ENCODE data around the gene CLEC11A.

CLEC11A gene

GRCh38 chr19:50697414-50698124, 25.6 kb upstream of the CLEC11A start:
- H3K23ac ChIP-seq (ENCODE audit: low read length): no peak overlapping the region

GRCh38 chr19:50701367-50701985, 21.7 kb upstream of the CLEC11A start:
- Histone ChIP-seq H2BK12ac (ENCODE audit: low read length) (no peak overlapping the region), H3K27ac (ENCODE audit: low read depth, low read length) (no peak overlapping the region), H3K4me3 (ENCODE audit: low read depth, low read length) (no peak overlapping the region), H3K36me3 (ENCODE audit: control insufficient read depth in 1 of 2, insufficient read depth in 2 of 2, low read length in 2 of 2) (no peaks in the 10 kb centered on the region), H3K23ac (ENCODE audit: low read length) (no peak overlapping the region), H3K4ac (ENCODE audit: low read depth, low read length) (no peak overlapping the region), H3K18ac (ENCODE audit: low read length) (no peak overlapping the region), H3K4me1 (ENCODE audit: control insufficient read depth in 1 of 2, insufficient read depth in 2 of 2, low read length in 2 of 2) (no peaks in the 10 kb centered on the region), H2BK5ac (ENCODE audit: low read depth, low read length, poor library complexity) (no peak overlapping the region), H3K4me2 (ENCODE audit: low read length) (no peak overlapping the region), H2AK5ac (ENCODE audit: low read length) (no peak overlapping the region), H3K79me2 (ENCODE audit: control insufficient read depth, insufficient read depth, low read length, poor library complexity) (no peaks in the 10 kb centered on the region), H3K9ac (ENCODE audit: low read length) (no peak overlapping the region), H3K79me1 (ENCODE audit: low read length) (no peaks in the 10 kb centered on the region), H3K14ac (ENCODE audit: low read length) (no peak overlapping the region), H3K27me3 (ENCODE audit: insufficient read depth, low read length) (no peaks in the 10 kb centered on the region), H4K12ac (ENCODE audit: low read depth, low read length) (no peak overlapping the region), H4K91ac (ENCODE audit: low read depth, low read length) (no peak overlapping the region), H2AFZ (ENCODE audit: insufficient read depth, low read length, poor library complexity) (no peak overlapping the region), H4K8ac (ENCODE audit: low read depth, low read length) (no peak overlapping the region), H3K9me3 (ENCODE audit: insufficient read depth, low read depth, low read length) (peaks cover 2% of the 10 kb centered on the region), H2BK120ac (ENCODE audit: insufficient read depth, low read length, poor library complexity) (no peak overlapping the region)
- no CpG with 5 or more reads among the region's 13 CpGs for WGBS (ENCODE audit: extremely low coverage, insufficient coverage, insufficient read length)
- no peak for DNase-seq

More at GRCh38 chr19:50697414-50698124, 25.6 kb upstream of the CLEC11A start:
- Histone ChIP-seq H2BK12ac (ENCODE audit: low read length) (no peak overlapping the region), H3K4ac (ENCODE audit: low read depth, low read length) (no peak overlapping the region), H3K9ac (ENCODE audit: low read length) (no peak overlapping the region), H4K91ac (ENCODE audit: low read depth, low read length) (no peak overlapping the region), H3K4me3 (ENCODE audit: low read depth, low read length) (no peak overlapping the region), H4K8ac (ENCODE audit: low read depth, low read length) (no peak overlapping the region), H3K14ac (ENCODE audit: low read length) (no peak overlapping the region), H3K4me1 (ENCODE audit: control insufficient read depth in 1 of 2, insufficient read depth in 2 of 2, low read length in 2 of 2) (peaks cover 0 to 3% of the 10 kb centered on the region in 2 experiments), H2AK5ac (ENCODE audit: low read length) (no peak overlapping the region), H3K27ac (ENCODE audit: low read depth, low read length) (no peak overlapping the region), H3K79me1 (ENCODE audit: low read length) (no peaks in the 10 kb centered on the region), H2BK120ac (ENCODE audit: insufficient read depth, low read length, poor library complexity) (no peak overlapping the region), H3K4me2 (ENCODE audit: low read length) (no peak overlapping the region), H3K27me3 (ENCODE audit: insufficient read depth, low read length) (peaks cover 27% of the 10 kb centered on the region), H3K9me3 (ENCODE audit: insufficient read depth, low read depth, low read length) (peaks cover 14% of the 10 kb centered on the region), H3K36me3 (ENCODE audit: control insufficient read depth in 1 of 2, insufficient read depth in 2 of 2, low read length in 2 of 2) (no peaks in the 10 kb centered on the region), H3K18ac (ENCODE audit: low read length) (no peak overlapping the region), H2AFZ (ENCODE audit: insufficient read depth, low read length, poor library complexity) (no peak overlapping the region), H2BK5ac (ENCODE audit: low read depth, low read length, poor library complexity) (no peak overlapping the region), H4K12ac (ENCODE audit: low read depth, low read length) (no peak overlapping the region), H3K79me2 (ENCODE audit: control insufficient read depth, insufficient read depth, low read length, poor library complexity) (no peaks in the 10 kb centered on the region)
- no CpG with 5 or more reads among the region's 13 CpGs for WGBS (ENCODE audit: extremely low coverage, insufficient coverage, insufficient read length)
- no peak for DNase-seq

GRCh38 chr19:50702158-50702870, 20.9 kb upstream of the CLEC11A start:
- Histone ChIP-seq H3K79me2 (ENCODE audit: control insufficient read depth, insufficient read depth, low read length, poor library complexity) (no peaks in the 10 kb centered on the region), H4K12ac (ENCODE audit: low read depth, low read length) (no peak overlapping the region), H3K23ac (ENCODE audit: low read length) (no peak overlapping the region), H3K27me3 (ENCODE audit: insufficient read depth, low read length) (no peaks in the 10 kb centered on the region), H3K36me3 (ENCODE audit: control insufficient read depth in 1 of 2, insufficient read depth in 2 of 2, low read length in 2 of 2) (no peaks in the 10 kb centered on the region), H2BK12ac (ENCODE audit: low read length) (no peak overlapping the region), H4K91ac (ENCODE audit: low read depth, low read length) (no peak overlapping the region), H4K8ac (ENCODE audit: low read depth, low read length) (no peak overlapping the region), H3K14ac (ENCODE audit: low read length) (no peak overlapping the region), H3K9me3 (ENCODE audit: insufficient read depth, low read depth, low read length) (no peaks in the 10 kb centered on the region), H3K4me2 (ENCODE audit: low read length) (no peak overlapping the region), H2BK120ac (ENCODE audit: insufficient read depth, low read length, poor library complexity) (no peak overlapping the region), H3K9ac (ENCODE audit: low read length) (no peak overlapping the region), H3K79me1 (ENCODE audit: low read length) (no peaks in the 10 kb centered on the region), H3K18ac (ENCODE audit: low read length) (no peak overlapping the region), H3K4ac (ENCODE audit: low read depth, low read length) (no peak overlapping the region), H3K4me1 (ENCODE audit: control insufficient read depth in 1 of 2, insufficient read depth in 2 of 2, low read length in 2 of 2) (no peaks in the 10 kb centered on the region), H3K4me3 (ENCODE audit: low read depth, low read length) (no peak overlapping the region), H2AFZ (ENCODE audit: insufficient read depth, low read length, poor library complexity) (no peak overlapping the region), H2BK5ac (ENCODE audit: low read depth, low read length, poor library complexity) (no peak overlapping the region), H2AK5ac (ENCODE audit: low read length) (no peak overlapping the region), H3K27ac (ENCODE audit: low read depth, low read length) (no peak overlapping the region)
- DNase-seq: no peak
- WGBS (ENCODE audit: extremely low coverage, insufficient coverage, insufficient read length): no CpG with 5 or more reads among the region's 23 CpGs

GRCh38 chr19:50702871-50703829, 20.0 kb upstream of the CLEC11A start:
- no peak overlapping the region for H2BK120ac ChIP-seq (ENCODE audit: insufficient read depth, low read length, poor library complexity)
- H3K9me3 ChIP-seq (ENCODE audit: insufficient read depth, low read depth, low read length): no peaks in the 10 kb centered on the region
- H3K4me3 ChIP-seq (ENCODE audit: low read depth, low read length): no peak overlapping the region
- no peak overlapping the region for H3K23ac ChIP-seq (ENCODE audit: low read length)
- WGBS (ENCODE audit: extremely low coverage, insufficient coverage, insufficient read length): no CpG with 5 or more reads among the region's 47 CpGs
- no peak overlapping the region for H3K4ac ChIP-seq (ENCODE audit: low read depth, low read length)
- H3K27me3 ChIP-seq (ENCODE audit: insufficient read depth, low read length): no peaks in the 10 kb centered on the region
- no peak overlapping the region for H2AK5ac ChIP-seq (ENCODE audit: low read length)
- H4K8ac ChIP-seq (ENCODE audit: low read depth, low read length): no peak overlapping the region
- no peaks in the 10 kb centered on the region for H3K36me3 ChIP-seq (ENCODE audit: control insufficient read depth in 1 of 2, insufficient read depth in 2 of 2, low read length in 2 of 2)
- no peak for DNase-seq
- H3K14ac ChIP-seq (ENCODE audit: low read length): no peak overlapping the region
- no peak overlapping the region for H2BK5ac ChIP-seq (ENCODE audit: low read depth, low read length, poor library complexity)
- H2AFZ ChIP-seq (ENCODE audit: insufficient read depth, low read length, poor library complexity): no peak overlapping the region
- H3K4me1 ChIP-seq (ENCODE audit: control insufficient read depth in 1 of 2, insufficient read depth in 2 of 2, low read length in 2 of 2): no peaks in the 10 kb centered on the region
- H3K79me2 ChIP-seq (ENCODE audit: control insufficient read depth, insufficient read depth, low read length, poor library complexity): no peaks in the 10 kb centered on the region
- H3K9ac ChIP-seq (ENCODE audit: low read length): no peak overlapping the region
- H4K91ac ChIP-seq (ENCODE audit: low read depth, low read length): no peak overlapping the region
- H3K18ac ChIP-seq (ENCODE audit: low read length): no peak overlapping the region
- H4K12ac ChIP-seq (ENCODE audit: low read depth, low read length): no peak overlapping the region
- no peak overlapping the region for H3K4me2 ChIP-seq (ENCODE audit: low read length)
- H2BK12ac ChIP-seq (ENCODE audit: low read length): no peak overlapping the region
- H3K27ac ChIP-seq (ENCODE audit: low read depth, low read length): no peak overlapping the region
- H3K79me1 ChIP-seq (ENCODE audit: low read length): no peaks in the 10 kb centered on the region
